GM19328 (cell line): ENCODE measurements around the gene SMAP1.

Experiments used
- ATAC-seq: cut with Tn5 transposase; IDR thresholded peaks from one replicate; pipeline ENCODE4 v1.9.1; 2021; ENCODE audit warnings: mild to moderate bottlenecking, moderate library complexity; ENCODE audit not compliant: unreplicated experiment

The SMAP1 gene

DNA sequence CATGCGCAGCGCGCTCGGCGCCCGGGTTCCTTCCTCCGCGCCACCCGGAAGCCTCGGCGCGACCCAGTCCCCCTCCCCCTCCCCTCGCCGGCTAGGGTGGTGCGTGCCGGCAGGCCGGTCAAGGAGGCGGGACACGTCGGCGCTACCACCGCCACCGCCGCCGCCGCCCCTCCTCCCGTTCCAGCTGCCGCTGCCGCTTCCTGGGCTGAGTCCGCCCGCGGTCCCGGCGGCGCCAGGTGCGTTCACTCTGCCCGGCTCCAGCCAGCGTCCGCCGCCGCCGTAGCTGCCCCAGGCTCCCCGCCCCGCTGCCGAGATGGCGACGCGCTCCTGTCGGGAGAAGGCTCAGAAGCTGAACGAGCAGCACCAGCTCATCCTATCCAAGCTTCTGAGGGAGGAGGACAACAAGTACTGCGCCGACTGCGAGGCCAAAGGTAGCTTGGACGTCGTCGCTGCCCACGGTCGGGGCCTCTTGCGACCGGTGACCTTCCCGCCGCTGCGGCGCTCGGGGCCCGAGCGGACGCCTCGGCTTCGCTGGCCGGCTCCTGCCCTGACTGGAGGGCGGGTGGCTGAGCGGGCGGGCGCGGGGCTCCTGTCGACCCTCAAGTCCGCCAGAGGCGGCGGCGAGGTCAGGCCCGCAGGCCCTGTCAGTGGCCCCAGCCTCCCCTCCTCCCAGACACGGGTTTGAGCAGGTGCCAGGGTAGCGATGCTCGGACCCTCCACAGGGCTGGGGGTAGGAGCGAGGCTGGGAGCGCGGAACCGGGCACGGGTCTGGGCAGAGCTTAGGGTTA lies at the start of gene SMAP1:
TSS of gene SMAP1 (plus strand) at position 173 of the 788 bp plus-strand sequence. CDS start at position 314, 141 bp downstream.
- peak; percentile 93 for ATAC-seq

DNA sequence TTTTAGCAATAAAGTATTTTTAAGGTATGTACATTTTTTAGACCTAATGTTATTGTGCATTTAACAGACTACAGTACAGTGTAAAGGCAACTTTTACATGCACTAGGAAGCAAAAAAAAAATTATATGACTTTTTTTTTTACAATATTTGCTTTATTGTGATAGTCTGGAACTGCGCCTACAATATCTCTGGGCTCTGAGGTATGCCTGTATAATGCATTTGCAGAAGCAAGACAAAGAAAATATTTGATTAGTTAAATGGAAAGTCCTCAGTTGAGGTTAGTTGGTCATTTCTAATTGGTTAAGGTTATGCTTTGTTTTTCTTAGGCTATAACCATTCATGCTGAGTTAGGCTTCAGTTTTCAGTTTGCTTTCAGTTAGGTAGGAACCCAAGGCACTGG lies 46.9 kb upstream of the SMAP1 start:
- no peak for ATAC-seq

DNA sequence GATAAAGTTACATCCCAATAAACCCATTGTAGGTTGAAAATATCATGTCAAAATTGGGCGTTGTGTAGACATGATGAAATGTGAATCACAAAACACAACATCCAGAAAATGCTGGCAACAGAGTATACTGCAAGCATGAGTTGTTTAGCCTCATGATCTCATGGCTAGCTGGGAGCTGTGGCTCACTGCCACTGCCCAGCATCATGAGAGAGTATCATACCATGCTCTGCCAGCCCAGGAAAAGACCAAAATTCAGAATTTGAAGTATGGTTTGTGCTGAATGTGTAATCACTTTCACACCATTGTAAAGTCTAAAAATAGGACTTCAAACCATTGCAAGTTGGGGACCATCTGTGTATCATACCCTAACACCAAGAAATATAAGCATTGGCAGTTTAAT lies 45.2 kb upstream of the SMAP1 start:
- no peak for ATAC-seq

DNA sequence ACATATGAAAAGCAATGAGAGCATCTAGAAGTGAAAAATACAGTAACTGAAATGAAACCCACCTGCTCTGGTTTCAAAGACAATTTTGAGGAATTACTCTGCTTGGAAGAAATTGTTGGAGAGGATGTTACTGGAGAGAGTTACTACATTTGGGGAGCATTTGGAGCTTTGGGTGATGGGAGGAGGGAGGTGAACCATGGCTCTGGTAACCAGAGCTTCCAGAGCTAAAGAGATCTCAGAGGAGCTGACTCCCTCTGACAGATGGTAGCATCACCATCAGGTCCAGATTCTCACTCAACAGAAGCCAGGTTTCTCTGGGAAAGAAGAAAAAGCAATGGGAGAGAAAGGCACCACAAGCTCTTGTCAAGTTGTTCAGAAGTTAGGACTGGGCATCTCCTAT lies 42.2 kb upstream of the SMAP1 start:
- ATAC-seq: no peak

DNA sequence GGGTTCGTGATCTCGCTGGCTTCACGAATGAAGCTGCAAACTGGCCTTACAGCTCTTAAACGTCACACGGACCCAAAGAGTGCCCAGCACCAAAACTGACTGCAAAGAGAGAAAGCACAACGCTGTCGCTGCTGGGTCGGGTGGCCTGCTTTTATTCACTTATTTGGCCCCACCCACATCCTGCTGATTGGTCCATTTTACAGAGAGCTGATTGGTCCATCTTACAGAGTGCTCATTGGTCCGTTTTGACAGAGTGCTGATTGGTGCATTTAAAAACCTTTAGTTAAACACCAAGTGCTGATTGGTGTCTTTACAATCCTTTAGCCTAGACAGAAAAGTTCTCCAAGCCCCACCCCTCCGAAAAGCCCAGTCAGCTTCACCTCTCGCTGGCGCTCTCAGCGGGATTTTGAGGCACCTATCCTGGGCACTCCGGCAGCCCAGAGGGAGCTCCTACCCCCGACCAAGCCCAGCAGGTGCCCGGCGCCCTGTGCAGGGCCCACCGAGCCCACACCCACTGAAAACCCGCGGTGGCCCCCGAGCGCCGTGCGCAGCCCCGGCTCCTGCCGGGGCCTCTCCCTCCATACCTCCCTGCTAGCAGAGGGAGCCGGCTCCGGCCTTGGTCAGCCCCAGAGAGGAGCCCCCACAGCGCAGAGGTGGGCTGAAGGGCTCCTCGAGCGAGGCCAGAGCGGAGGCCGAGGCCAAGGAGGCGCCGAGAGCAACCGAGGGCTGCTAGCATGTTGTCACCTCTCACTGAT lies 40.0 kb upstream of the SMAP1 start:
- no peak for ATAC-seq

DNA sequence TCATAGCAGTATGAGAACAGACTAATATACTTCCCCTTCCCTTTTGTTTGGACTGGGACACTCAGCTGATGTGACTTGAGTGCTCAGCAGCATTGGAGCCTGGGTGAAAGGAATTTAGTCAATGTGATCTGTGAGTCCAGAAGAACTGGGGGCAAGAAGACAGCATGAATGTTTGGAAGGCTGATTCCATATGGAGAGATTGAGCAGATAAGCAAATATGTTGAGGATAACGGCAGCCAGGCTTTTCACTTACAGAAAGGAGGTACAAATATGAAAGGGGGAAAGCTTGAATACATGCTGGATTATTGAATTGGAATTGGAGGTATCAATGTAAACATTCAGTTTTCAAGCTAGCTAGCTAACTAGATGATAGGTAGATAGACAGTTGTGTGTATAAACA lies 37.8 kb upstream of the SMAP1 start:
- ATAC-seq: no peak

DNA sequence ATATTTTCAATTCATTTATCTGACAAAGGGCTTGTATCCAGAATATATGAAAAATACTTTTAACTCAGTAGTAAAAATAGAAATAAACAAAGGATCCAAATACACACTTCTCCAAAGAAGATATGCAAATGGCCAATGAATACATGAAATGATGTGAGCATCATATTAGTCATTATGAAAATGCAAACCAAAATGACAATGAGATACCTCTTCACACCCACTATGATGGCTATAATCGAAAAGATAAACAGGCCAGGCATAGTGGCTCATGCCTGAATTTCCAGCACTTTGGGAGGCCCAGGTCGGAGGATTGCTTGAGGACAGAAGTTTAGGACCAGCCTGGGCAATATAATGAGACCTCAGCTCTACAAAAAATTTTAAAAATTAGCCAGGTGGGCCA lies 33.8 kb upstream of the SMAP1 start:
- no peak for ATAC-seq

DNA sequence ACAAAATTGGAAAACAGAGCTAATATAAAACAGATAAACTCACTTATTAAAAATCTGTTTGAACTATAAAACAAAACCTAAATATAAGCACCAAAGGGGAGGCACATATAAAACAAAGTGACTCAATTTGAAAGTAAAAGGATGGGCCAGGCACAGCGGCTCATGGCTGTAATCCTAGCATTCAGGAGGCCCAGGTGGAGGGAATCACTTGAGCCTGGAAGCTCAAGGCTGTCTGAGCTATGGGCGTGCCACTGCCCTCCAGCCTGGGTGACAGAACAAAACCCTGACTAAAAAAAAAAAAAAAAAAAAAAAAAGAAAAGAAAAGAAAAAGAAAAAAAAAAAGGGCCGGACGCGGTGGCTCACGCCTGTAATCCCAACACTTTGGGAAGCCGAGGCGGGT lies 31.1 kb upstream of the SMAP1 start:
- no peak for ATAC-seq

DNA sequence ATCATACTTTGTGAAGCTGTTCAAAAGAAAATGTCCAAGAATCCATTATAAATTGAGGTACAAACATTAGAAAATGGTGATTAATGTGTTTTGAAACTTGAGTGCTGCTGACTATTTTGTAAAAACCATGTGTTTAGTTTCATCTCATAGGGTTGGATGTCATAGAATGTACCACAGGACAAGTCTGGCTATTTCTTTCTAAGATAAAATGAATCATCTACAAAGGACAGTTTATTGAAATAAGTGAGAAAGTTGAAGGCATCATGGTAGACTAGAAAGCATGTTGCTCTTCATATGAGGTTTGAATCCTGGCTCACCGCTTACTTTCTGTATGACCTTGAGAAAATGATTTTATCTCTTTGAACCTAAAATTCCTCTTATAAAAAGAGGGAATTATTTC lies 29.2 kb upstream of the SMAP1 start:
- ATAC-seq: no peak

DNA sequence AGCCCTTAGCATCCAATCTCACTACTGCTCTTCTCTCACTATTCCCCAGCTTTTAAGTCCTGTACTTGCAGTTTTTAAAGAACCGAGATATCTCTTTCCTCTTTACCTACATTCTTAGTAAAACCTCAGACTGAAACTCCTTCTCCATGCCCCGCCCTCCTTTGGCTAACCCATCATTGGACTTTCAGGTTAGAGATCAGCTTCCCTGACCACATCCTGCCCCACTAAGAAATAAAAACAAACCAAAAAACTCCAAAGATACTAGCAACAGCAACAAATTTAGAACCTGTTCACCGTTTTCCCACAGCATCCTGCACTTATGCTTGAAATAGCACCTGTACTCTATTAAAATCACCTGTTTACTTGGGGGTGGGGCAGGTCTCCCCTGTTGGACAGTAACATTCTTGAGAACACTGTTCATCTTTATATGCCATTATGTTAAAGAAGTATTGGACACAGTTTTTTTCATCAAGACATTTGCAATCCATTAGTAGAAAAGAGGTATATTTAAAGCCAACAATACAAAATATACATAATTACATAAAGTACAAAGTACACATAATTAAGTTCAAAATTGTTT lies 16.3 kb upstream of the SMAP1 start:
- ATAC-seq: no peak

DNA sequence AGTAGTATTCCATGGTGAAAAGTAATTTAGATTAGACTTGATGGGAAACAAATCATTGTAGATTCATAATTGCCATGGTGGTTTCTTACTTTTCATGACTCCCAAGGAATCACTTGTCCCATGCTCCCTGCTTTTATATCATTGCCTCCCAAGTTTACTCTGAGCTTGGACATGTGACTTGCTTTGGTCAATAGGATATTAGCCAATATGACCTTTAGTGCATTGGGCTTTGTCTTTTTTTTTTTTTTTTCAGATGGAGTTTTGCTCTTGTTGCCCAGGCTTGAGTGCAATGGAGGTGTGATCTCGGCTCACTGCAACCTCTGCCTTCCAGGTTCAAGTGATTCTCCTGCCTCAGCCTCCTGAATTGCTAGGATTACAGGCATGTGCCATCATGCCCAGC lies 15.5 kb upstream of the SMAP1 start:
- ATAC-seq: no peak

DNA sequence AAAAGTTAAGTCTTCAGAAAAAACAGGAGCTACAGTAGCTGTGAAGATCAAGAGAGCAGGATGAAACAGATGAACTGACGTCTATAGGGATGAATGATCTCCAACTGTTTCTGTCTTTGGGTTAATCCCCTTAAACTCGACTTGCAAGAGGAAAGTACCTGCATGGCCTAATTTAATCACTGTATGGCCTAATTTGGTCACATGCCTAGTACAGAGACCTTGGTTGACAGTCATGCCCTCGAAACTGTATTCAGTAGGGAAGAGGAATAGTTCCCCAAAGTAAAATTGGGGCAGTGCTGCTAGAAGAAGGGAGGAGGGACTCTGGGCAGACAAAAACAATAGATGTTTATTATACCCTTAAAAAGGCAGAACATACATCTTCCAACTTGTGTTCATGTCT lies 10.0 kb upstream of the SMAP1 start:
- ATAC-seq: no peak

DNA sequence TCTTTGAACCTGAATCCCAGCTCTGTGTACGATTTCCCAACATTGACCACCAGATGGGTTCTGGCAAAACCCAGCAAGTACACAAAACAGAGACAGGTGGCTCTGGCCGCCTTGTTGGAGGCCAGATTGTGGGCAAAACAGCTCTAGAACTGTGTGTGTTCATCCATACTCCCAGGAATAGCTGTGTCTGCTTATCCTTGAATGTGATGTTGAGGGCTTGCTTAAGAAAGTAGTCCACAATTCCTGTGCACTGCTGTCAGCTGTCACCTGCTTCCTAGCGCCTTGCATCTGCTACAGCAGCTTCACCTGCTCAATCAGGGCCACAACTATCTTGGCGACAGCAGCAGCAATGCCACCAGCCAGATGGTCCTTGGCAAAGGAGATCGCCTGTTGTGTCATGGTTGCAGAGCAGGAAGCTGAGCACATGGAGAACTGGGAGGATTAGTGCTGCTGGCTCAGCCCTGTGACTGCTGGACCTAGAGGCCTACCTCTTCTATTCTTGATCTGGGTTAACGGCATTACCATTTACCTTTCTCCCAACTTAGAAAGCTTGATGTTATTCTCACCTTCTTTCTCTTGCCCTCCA lies 3.7 kb upstream of the SMAP1 start:
- ATAC-seq: no peak

DNA sequence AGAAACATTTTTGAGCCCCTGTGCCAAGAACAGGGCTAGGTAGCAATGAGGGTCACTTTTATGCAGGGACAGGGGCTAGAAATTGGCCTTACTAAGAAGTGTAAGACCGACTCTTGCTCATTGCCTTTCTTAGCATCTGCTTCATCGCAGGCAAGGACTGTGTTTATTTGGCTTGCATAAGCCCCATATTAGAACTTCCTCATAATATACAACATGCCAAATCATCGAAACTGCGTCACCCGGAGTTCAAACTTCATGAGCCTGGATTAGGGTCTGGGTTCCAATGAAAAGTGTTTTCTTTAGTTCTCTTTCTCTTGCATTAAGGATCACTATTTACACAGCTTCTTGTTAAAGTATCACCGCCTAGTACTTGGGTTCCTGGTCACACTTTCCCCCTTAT lies 977 bp upstream of the SMAP1 start:
- no peak for ATAC-seq

DNA sequence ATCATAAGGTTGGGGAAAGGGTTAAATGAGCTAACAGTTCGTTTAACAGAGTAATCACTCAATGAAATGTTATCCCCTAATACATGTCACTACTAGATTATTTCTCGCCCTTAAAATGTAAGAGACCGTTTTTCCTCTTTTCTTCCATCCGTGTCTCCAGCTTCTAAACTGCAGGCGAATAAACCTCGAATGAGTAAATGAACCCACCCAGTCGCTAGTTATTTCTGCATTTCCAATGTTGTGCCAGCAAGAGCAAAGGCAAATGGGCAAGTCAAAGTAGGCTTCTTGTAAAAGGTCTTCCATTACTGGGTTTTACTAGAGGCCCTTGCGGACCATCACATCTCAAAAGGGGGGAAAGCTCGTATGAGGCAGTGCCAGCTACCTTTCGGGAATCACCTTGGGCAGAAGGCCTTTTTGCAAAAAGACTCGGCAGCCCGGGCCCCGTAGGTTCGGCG lies 400 bp upstream of the SMAP1 start:
- ATAC-seq: no peak

DNA sequence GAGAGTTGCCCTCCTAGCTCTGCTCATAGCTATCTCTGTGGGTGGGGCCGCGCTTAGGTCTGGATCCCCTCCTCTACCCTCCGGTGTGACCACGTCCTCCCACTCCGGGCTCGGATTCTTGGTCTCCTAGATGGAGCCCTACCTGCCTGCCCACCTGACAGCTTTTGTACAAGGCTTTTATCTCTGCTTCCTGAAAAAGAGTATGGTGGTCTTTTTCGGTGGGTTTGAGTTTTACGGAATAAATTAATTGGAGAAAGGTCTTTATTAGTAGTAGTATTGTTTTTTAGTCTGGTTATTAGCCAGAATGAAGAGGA lies 773 bp downstream of the SMAP1 start:
- no peak for ATAC-seq

DNA sequence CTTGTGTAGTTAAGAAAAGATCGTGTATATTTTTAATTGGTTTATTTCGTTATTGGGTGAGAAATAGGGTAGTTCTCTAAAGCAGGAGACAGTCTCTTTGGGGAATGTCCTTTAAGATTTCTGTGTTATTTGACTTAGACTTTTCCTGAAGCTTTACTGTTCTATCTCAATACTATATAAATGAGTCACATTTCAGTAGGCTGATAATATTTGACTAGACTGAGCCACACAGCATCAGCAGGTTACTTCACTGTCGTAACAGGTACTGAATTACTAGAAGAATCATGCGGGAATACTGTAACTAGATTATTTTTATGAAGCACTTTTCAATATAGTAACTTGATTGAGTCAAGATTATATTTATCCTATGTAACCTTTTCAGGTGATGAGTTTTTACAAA lies 1.4 kb downstream of the SMAP1 start:
- ATAC-seq: no peak

DNA sequence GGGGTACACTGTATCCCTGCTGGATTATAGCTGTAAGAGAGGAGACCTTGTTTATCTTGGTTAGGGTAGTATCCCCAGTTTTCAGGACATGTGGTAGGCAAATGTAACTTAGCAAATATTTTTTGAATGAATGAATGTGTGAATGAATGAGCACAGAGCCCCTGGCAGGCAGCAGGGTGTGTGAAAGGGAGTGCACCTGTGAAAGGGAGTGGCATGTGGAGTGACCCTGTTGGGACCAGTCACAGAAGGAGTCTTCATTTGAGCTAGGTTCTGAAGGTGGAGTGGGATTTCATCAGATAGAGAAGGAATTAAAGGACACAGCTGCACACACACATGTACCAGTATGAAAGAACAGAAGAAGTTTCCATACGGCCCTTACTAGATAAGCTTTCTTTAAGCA lies 4.9 kb downstream of the SMAP1 start:
- ATAC-seq: no peak

DNA sequence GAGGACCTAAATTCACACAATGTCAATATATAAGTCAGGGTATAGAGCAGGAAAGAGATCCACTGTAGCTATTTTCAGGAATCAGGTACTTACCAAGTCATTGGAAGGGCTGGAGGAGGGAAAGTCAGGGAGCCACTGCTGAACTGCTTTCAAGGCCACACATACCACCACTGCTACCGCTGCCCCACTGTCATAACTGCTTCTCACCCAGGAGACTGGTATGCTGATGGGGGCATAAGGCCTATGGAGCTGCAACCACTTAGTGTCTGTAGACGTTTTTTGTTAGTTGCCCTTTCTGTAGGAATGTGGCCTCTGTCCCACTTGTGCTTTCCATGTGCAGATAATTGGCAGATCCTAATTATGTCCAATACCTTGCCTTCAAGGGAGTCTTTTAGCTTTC lies 5.4 kb downstream of the SMAP1 start:
- ATAC-seq: no peak

DNA sequence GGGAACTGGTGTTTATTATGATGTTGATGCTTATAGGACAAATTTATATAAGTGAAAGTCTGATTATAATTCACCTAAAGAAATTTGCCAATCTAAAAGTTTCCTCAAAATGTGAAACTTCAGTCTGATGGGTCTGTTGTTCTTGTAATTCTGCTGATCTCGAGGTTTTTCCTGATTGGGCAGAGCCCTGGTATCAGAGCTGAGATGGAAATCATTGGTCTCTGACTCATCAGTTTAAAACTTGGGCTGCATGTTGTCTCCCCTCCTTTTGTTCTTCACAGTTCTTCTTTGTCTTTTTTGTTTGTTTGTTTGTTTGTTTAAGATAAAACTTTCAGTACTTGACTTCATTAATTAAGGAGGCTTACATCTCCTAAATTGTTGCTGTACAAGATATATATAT lies 5.9 kb downstream of the SMAP1 start:
- no peak for ATAC-seq

DNA sequence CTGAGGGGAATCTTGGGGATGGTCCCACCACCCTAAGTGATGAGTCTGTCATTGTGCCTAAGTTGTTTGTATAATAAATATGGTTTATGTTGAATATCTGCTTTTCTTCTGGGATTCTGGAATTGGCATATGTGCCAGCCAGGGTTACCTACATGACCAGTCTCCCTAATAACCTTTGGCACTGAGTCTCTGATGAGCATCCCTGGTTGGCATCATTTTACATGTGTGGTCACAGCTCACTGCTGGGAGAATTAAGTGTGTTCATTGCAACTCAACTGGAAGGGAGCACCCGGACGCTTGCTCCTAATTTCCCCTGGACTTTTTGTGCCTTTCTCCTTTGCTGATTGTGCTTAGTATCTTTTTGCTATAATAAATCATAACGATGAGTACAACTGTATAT lies 8.1 kb downstream of the SMAP1 start:
- ATAC-seq: no peak

DNA sequence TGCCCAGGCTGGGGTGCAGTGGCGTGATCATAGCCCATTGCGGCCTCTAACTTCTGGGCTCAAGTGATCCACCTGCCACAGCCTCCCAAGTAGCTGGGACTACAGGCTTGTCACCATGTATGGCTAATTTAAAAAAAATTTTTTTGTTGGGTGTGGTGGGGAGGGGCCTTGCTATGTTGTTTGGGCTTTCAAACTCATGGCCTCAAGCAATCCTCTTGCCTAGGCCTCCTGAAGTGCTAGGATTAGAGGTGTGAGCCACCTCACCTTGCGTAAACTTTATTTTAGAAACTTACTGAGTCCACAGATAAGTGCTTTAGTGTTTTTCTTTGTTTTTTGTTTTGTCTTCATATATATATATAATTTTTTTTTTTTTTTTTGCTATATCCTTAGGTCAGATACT lies 9.1 kb downstream of the SMAP1 start:
- no peak for ATAC-seq
